HG02763 (cell line): ENCODE measurements around the gene ZBTB7C.

Experiments used
- ATAC-seq: cut with Tn5 transposase; IDR thresholded peaks from one replicate; pipeline ENCODE4 v1.9.1; 2021; ENCODE audit warnings: mild to moderate bottlenecking, moderate library complexity; ENCODE audit not compliant: unreplicated experiment

ZBTB7C gene

DNA sequence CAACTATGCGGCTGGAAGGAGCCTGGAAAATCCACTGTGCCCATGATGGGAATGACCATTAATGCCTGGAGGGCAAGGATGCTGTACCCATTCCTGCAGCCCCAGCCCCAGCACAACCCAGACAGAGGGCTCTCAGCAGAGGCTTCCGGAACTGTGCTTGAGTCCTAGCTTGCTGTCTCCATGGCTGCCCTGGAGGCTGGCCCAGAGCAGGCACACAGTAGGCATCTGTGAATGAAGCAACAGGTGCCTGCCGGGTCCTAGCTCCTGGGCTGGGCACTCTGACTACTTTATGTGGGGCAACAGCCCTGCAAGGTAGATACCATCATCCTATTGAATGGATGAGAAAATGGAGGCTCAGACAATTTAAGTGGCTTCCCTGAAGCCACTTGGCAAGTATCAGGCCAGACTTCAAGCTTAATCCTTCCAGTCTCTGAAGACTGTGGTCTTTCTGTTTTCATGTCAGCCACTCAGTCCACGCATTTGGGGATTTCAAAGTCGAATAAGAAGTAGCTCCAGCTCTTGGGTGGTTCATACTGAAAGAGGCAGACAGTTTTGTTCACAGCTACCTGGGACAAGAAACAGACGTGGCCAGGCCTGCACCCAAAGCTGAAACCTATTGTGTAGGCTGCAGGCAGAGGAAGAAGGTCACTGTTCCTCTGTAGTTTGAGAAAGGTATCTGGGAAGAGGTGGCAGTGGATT, 237.5 kb downstream of the ZBTB7C start:
- ATAC-seq = no peak

DNA sequence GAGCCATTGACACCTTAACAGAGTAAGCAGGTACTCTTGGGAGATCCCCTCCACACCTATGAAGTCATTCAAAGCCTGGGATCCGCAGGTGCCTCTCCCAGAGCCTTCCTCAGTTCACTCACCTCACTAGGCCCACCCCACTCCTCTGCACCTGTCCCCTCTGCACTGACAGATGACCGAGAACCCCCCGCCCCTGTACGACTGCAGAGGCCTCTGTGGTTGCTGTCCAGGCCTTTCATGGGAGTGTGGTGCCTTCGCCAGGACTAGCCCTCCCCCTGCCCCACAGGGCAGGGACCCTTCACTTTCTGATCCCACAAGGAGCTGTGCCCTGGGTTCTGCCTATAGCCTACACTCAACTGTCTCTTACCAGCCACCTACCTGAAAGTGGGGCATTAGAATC, 238.5 kb downstream of the ZBTB7C start:
- ATAC-seq = no peak

GRCh38 chr18:48168861-48169260, 240.3 kb downstream of the ZBTB7C start:
- ATAC-seq = no peak

DNA sequence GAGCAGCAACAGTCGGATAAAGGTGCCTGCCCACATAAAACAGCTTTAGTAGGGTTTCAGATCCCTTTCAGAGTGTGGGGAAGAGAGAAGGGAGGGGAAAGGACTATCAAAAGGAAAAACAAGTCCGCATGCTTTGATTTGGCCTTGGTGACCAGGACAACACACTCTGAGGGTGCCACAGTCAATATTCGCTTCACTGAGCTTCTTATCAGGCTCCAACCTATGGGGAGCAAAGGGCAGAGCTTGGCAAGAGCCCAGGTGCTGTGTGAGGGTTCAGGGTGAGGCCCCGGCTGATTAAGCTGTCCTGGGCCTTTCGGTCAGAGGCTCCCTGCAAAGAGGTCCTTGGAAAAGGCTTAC, 241.3 kb downstream of the ZBTB7C start:
- no peak for ATAC-seq

DNA sequence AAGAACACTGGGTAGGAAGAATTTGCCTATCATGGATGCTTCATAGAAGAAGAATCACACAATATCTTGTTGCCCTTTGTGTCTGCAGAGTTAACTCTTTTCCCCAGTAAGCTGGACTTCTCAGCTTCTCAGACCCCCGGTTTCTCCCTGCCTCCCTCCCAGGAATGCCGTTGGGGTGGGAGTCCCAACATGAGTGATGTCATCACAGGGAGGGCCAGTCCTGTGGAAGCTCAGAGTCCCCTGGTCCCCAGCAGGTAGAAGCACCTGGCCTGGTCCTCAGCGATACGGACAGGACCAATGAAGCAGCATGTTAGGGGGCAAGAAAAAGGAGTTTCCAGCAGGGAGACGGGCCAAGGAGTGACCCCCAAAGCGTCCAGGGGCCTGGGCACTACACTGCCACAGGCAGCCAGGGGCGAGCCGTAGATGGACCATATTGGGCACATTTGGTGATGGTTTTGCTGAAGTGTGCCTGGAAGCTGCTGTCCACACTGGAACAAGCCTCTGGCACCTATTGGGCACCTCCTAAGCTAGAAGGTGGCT, 242.8 kb downstream of the ZBTB7C start:
- ATAC-seq = no peak

GRCh38 chr18:48165111-48165866, 243.9 kb downstream of the ZBTB7C start:
- no peak for ATAC-seq

DNA sequence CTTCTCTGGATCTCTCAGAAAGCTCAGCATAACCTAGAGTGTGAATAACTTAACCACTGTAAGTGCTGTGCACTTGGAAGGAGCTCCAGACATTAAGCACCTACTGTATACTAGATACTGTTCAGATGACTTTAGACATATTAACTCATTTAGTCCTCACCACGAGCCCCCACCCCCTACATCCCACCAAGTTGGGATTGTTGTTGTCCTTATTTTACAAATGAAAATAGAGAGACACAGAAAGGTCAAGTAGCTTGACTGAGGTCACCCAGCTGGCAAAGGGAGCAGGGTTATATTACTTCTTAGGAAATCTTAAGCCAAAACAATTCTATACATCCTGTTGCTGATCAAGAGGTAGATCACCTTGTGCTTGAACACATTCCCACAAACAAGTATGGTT, 244.5 kb downstream of the ZBTB7C start:
- ATAC-seq = no peak

DNA sequence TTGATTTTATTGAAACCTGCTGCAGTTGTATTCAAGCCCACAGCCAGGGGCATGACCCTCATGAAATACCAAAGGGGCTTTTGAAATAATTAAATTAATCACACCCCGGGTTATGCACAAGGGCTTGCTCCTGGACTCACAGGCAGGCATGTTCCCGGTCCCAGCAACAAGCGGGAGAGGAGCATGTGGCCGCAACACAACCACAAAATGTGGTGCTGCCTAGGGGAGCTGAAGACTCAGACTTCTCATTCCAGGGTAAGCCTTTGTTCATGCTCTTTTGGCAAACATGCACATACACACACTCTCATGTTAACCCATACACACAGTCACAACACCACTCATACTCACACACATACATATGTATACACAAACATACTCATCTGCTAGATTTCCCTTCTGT, 245.1 kb downstream of the ZBTB7C start:
- no peak for ATAC-seq

- ATAC-seq = no peak
Observed at GRCh38 chr18:48163738-48164115, 245.5 kb downstream of the ZBTB7C start.

DNA sequence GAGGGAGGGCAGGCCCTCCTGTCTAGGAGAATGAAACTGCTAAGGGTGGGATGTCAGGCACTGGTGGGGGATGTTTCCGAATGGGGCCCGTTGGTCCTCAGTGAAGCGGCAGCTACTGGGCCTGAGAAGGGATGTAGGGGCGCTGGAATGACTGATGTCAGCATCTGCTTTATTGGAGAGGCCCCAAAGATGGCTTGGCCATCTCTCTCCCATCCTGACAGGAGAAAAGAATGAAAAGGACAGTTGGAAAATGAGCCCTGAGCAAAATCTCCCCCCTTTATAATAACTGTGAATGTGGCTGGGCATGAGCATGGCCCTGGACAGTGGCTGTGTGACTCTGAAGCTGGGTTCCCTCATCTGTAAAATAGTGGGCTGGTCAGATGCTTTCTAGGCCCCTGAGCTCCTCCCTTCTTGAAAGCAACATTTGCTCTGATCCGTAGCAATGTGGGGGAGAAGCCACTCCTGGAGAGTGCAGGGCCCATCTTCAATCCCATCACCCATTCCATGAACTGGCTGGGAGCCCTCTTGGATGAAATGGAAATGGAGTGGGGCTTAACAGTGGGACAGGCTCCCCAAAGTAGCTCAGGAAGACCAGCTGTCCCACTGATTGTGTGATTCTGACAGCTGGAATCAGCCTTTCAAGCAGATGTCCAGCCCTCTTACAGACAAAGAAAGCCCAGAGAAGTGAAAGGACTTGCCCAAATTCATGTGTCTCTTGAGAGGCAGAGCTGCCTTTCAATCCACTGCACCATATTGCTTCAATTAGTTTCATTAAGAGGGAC, 246.0 kb downstream of the ZBTB7C start:
- ATAC-seq = no peak

GRCh38 chr18:48161911-48162698, 247.1 kb downstream of the ZBTB7C start:
- ATAC-seq = no peak

DNA sequence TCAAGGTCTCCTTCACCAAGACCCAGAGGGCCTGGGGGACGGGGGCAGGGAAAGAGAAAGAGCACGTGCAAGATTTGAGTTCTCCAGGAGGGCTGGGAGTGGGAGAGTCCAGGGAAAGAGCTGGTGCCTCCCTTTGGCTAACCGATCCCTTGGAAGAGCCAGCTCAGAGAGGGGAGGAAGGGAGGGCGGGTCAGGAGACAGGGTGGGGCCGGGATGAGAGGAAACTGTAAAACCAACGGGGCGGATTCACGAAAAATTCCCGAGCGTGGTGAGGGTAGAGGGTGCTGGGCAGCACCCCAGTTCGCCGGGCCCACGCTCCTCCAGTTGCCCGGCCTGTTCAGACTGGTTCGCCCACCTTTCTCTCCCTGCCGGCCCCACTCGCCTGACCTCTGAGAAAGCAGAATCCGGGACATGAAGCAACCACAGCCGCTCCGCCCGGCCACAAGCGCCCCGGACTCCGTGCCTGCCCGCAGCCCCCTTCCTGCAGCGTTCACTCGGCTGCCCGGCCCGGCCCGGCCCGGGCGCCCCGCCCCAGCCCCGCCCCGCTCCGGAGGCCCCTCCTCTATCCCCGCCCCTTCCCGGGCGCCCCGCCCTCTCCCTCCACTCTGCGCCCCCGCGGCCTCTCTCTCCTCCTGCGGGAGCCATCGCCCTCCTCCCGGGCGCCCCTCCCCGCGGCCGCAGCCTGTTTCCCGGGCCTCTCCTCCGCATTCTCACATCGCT, 247.8 kb downstream of the ZBTB7C start:
- ATAC-seq = no peak

DNA sequence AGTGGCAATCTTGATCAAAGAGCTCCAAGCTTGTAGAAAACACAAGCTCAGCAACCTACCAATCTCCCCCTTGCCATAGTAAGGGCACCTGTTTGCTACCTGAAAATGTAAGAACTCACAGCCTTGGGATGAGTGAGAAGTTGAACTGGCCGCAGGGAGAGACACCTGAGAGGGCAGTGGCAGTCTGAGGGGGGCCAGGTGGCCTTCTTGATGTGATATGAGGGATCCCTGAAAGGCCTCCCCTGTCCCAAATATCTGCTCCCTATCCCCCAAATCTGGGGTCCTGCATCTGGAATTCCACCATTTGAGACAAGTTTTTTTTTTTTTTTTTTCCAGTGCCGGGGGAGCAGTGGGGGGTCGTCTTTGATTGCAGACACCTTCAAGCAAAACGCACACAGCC, 248.6 kb downstream of the ZBTB7C start:
- no peak for ATAC-seq

GRCh38 chr18:48159816-48160215, 249.4 kb downstream of the ZBTB7C start:
- ATAC-seq = no peak

- no peak for ATAC-seq
Observed at GRCh38 chr18:48158721-48159120, 250.5 kb downstream of the ZBTB7C start.

GRCh38 chr18:48157956-48158355, 251.2 kb downstream of the ZBTB7C start:
- ATAC-seq = no peak

DNA sequence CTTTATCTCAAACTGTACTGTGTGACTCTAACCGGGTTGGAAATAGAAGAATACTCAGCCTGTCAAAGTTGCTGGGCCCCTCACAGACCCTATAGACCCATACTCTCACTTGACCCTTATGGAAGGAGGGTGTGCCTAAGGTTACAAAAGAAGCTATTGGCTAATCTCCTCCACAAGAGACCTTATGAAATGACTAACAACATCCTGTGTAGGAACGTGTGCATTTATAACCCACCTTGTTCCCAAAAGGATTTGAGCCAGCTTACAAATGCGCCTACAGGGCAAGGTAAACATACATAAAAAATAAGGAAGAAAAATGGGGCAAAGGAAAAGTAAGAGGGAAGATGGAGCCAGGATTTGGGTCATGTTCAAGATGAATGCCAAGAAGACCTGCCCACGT, 253.3 kb downstream of the ZBTB7C start:
- no peak for ATAC-seq

GRCh38 chr18:48154828-48155227, 254.4 kb downstream of the ZBTB7C start:
- ATAC-seq = no peak

GRCh38 chr18:48153613-48154481, 255.3 kb downstream of the ZBTB7C start:
- no peak for ATAC-seq
